ENCODE data around the gene SUFU.

SUFU gene

GRCh38 chr10:102675666-102676533 lies 172.1 kb downstream of the SUFU start:
- no peak for DNase-seq

GRCh38 chr10:102676534-102677315 lies 173.0 kb downstream of the SUFU start:
- DNase-seq, result no peak

GRCh38 chr10:102677331-102678067 lies 173.7 kb downstream of the SUFU start:
- no peak for DNase-seq

GRCh38 chr10:102678068-102678400 lies 174.3 kb downstream of the SUFU start:
- no peak for DNase-seq

GRCh38 chr10:102678842-102679289 lies 175.1 kb downstream of the SUFU start:
- DNase-seq, result no peak

- DNase-seq, result no peak
Measured at GRCh38 chr10:102679596-102679995, 175.8 kb downstream of the SUFU start.

- DNase-seq, result no peak
Measured at GRCh38 chr10:102681696-102682095, 177.9 kb downstream of the SUFU start.

- DNase-seq, result no peak
Measured at GRCh38 chr10:102682416-102682815, 178.6 kb downstream of the SUFU start.

- DNase-seq, result no peak
Measured at GRCh38 chr10:102682981-102683380, 179.2 kb downstream of the SUFU start.
